VCaP (cell line): ENCODE results near the gene EFHD2.
"Not testable (repeated sequence)": the region's sequence is repeated elsewhere in the genome, so short reads cannot be mapped to it uniquely, and the experiment has no call there.

Experiments
- H3K27ac ChIP-seq: fragments of 450-650 bp; 2 replicates; pipeline ENCODE4 v1.5.1; 2017
- TF ChIP-seq, protein P1 (sequence below): fragments of 450-650 bp; conservative IDR thresholded peaks from 2 replicates; pipeline ENCODE4 v1.5.1; 2017; ENCODE audit warnings: mild to moderate bottlenecking, moderate library complexity

EFHD2 gene

DNA sequence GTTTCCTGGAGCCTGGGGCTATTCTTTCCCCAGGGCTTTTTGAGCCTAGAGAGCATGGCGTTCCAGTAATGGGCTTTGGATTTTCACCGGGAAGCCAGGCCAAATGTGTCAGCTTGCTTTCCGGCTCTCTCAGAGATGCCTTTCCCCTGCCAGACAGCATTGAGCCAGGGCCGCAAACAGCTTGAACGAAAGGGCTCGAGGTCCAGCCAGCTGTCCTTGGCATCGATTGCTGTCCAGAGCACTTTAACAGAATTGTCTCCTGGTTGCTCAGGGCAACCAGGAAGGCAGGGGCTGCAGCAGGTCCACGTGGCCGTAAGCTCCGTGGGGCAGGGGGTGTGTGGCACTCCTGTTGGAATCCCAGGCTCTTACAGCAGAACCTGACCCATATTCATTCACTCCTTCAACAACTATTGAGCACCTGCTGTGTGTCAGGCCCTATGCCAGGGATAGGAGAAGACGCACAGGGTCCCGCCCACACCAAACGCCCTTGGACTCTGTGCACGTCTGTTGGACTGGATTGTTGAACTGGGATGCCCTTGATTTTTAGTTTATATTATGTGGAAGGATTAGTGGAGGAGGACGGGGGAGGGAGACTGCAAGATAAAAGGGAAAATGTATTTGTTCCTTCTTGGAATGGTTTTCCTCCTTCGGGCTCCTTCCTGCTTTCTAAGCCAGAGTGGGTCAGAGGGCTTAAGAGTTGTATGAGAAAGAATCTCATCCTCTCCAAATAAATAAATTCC lies 38.7 kb upstream of the EFHD2 start:
- TF ChIP-seq, protein P1, sequence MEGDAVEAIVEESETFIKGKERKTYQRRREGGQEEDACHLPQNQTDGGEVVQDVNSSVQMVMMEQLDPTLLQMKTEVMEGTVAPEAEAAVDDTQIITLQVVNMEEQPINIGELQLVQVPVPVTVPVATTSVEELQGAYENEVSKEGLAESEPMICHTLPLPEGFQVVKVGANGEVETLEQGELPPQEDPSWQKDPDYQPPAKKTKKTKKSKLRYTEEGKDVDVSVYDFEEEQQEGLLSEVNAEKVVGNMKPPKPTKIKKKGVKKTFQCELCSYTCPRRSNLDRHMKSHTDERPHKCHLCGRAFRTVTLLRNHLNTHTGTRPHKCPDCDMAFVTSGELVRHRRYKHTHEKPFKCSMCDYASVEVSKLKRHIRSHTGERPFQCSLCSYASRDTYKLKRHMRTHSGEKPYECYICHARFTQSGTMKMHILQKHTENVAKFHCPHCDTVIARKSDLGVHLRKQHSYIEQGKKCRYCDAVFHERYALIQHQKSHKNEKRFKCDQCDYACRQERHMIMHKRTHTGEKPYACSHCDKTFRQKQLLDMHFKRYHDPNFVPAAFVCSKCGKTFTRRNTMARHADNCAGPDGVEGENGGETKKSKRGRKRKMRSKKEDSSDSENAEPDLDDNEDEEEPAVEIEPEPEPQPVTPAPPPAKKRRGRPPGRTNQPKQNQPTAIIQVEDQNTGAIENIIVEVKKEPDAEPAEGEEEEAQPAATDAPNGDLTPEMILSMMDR, result no peak
- H3K27ac ChIP-seq, result peak overlapping the region; percentile 52

DNA sequence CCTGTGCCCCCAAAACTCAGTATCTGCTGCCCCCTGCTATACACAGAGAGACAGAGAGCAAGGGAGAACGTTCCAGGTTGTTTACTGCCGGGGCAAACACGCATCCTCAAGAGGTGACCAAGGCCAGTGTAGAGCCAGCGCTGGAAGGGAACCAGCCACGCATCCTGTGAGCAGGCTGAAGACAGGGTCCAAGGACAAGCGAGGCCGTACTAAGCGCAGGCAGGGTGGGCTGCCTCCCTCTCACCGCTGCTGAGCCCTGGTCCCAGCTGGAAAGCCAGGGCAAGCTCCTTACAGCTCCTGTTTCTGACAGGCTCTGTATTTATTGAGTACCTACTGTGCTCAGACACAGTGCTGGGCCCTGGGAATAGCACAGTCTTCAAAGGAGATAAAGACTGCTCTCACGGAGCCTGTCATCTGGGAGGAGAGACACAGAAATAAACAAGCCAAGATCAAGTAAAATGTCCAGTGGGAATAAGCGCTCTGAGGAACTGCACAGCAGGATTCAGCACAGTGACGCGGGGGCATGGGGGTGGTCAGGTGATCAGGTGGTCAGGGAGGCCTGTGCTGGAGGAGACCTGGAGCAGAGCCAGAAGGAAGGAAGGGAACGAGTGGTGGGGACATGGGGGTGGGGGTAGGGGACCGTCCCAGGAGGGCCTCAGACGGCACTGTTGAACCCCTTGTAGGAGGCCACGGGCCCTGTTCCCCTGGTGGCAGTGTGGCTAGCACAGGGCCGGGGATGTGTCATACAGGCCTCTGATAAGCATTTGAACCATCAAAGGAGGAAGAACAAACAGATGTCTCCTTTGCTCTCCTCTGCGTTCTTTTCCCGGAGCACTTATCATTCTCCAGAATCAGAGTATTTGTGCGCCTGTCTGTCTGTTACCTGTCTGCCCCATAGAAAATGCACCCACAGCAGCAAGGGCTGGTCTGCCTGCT lies 37.8 kb upstream of the EFHD2 start:
- TF ChIP-seq, protein P1, result no peak
- H3K27ac ChIP-seq, result peak overlapping the region; percentile 52

DNA sequence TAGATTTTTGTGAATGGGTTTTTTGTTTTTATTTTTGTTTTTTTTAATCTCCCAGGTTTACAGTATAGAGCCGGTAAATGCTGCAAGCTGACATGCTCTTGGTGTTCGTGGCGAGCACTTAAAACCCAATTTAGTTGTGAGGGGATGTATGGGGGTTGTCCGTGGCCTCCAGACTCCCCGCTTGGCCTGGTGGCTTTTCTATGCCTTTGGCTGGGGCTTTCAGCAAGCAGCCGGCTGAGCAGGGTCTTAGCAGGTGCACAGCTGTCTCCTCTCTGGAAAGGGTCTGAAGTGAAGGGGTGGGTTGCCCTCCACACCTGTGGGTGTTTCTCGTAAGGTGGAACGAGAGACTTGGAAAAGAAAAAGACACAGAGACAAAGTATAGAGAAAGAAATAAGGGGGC lies 31.0 kb upstream of the EFHD2 start:
- no peak overlapping the region for H3K27ac ChIP-seq
- TF ChIP-seq, protein P1, result no peak

DNA sequence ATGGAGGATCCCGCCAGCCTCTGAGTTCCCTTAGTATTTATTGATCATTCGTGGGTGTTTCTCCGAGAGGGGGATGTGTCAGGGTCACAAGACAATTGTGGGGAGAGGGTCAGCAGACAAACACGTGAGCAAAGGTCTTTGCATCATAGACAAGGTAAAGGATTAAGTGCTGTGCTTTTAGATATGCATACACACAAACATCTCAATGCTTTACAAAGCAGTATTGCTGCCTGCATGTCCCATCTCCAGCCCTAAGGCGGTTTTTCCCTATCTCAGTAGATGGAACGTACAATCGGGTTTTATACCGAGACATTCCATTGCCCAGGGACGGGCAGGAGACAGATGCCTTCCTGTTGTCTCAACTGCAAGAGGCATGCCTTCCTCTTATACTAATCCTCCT lies 30.5 kb upstream of the EFHD2 start:
- H3K27ac ChIP-seq, result not testable (repeated sequence)

DNA sequence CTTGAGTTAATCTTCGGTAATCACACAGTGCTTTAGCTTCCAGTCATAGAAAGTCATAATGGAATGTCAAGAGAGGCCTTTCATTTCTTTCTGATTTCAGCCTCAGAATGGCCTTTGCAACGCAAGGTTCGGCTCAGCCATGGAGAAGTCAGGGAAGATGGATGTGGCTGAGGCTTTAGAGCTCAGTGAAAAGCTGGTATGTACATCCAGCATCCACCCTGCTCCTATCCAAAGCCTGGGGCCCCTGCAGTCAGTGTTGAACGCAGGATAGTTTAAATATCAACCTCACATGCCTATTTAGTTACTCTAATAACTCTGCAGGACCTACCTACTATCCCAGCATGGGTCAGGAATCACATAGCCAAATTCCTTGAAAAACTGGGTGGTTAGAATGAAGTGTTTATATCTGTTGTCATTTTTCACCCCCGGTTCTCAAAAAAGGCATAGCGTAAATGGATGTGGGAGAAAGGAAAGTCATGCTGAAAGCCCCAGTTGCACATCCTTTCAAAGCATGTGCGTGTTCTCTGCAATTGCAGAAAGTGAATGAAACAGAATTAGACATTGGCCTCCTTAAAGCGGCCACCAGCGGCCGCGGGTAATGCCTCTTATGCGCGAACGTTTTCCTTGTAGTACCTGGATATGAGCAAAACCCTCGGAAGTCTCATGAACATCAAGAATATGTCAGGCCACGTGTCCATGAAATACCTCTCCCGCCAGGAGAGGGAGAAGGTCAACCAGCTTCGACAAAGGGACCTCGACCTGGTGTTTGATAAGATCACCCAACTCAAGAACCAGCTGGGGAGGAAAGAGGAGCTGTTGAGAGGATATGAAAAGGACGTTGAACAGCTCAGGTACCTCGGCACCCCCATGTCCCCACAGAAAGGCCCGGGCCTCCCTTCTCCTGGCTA lies 28.8 kb upstream of the EFHD2 start:
- H3K27ac ChIP-seq, result no peak overlapping the region
- TF ChIP-seq, protein P1, result no peak

DNA sequence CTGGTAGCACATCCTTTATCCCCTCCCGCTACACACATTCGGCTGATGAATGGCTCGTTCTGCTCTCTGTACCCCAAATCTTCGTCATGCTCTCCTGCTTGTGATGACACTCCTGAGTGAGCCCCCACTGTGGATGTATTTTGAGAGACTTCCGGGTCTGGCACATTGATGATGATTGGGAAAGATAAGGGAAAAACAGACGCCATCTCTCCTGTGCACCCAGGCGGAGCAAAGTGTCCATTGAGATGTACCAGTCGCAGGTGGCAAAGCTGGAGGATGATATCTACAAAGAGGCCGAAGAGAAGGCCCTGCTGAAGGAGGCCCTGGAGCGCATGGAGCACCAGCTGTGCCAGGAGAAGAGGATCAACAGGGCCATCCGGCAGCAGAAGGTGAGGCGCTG lies 27.9 kb upstream of the EFHD2 start:
- TF ChIP-seq, protein P1, result no peak

DNA sequence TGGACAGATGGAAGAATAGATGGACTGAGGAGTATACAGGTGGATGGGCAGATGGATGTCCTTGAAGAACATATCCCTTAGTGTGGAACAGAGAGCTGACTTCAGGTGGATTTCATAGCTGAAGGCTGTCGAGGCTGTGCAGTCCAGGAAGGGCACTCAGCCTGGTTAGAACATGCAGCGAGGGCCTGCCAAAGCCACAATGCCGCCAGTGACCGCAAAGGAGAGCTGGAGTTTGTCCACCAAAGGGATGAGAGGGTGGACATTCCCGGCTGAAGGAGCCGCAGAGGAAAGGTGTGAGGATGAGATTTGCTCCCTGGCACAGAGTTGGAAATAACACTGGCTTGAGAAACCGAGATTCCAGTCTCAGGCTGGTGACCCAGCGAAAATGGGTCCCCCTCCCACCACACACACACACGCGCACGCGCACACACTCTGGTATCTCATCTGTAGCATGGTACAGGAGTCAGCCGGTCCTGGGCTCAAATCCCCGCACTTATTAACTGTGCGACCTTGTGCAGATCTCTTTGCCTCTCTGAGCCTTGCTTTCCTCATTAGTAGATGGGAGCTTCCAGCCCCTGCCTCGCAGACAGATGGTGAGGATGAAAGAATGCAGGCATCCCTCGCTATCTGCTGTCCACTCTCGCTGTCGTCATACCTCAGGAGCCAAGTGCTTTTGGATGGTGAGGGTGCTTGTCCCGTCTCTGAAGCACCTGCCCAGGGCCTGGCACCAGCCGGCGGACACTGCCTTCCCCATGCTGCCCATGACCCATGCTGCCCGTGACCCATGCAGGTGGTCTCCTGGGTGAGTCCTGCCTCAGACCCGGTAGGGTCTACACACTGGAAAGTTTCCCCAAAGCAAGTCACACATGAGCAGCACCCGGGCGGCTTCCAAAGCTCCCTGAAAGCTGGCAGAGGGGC lies 26.8 kb upstream of the EFHD2 start:
- TF ChIP-seq, protein P1, result no peak
- no peak overlapping the region for H3K27ac ChIP-seq

More for the DNA sequence above, 27.9 kb upstream of the EFHD2 start:
- H3K27ac ChIP-seq, result no peak overlapping the region
